C4-2B (cell line): Measurements from ENCODE around the gene WWOX.

Source experiments
- ZFX ChIP-seq: fragments of 450-650 bp; IDR thresholded peaks from 2 replicates; pipeline ENCODE4 v1.6.1; 2017
- TF ChIP-seq, protein P1 (sequence below): fragments of 450-650 bp; conservative IDR thresholded peaks from 2 replicates; pipeline ENCODE4 v1.5.1; 2017; ENCODE audit warnings: mild to moderate bottlenecking

DNA sequence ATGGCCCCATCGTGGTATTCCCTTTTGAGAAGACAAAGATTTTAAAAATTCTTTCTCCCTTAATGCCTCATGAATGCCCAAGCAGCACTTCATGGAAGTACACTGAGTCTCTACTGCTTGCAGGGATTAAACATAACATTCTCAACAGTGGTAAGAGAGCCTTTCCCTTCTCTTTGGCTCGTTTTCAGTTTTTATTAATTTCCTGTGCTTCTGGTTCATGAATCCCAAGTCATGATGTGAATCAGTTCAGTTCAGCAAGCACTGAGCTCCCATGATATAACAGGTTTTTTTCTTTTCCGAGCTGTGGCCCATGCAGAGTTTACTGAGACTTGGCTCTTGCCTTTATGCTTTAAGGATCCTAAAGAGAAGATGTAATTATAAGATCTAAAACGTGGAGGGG, 175.3 kb downstream of the WWOX start:
- TF ChIP-seq, protein P1, sequence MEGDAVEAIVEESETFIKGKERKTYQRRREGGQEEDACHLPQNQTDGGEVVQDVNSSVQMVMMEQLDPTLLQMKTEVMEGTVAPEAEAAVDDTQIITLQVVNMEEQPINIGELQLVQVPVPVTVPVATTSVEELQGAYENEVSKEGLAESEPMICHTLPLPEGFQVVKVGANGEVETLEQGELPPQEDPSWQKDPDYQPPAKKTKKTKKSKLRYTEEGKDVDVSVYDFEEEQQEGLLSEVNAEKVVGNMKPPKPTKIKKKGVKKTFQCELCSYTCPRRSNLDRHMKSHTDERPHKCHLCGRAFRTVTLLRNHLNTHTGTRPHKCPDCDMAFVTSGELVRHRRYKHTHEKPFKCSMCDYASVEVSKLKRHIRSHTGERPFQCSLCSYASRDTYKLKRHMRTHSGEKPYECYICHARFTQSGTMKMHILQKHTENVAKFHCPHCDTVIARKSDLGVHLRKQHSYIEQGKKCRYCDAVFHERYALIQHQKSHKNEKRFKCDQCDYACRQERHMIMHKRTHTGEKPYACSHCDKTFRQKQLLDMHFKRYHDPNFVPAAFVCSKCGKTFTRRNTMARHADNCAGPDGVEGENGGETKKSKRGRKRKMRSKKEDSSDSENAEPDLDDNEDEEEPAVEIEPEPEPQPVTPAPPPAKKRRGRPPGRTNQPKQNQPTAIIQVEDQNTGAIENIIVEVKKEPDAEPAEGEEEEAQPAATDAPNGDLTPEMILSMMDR: no peak
- no peak for TF ChIP-seq ZFX
